ENCODE results near the gene MROH7.

The MROH7 gene

GRCh38 chr1:54653036-54653435 is 11.4 kb downstream of the MROH7 start:
- DNase-seq = no peak

GRCh38 chr1:54658164-54658913 is 16.8 kb downstream of the MROH7 start:
- no peak for DNase-seq

- DNase-seq = no peak
Observed at GRCh38 chr1:54663725-54664124, 22.1 kb downstream of the MROH7 start.

GRCh38 chr1:54664364-54664763 is 22.8 kb downstream of the MROH7 start:
- DNase-seq = no peak

- DNase-seq = no peak
Observed at GRCh38 chr1:54665852-54666251, 24.3 kb downstream of the MROH7 start.

- DNase-seq = no peak
Observed at GRCh38 chr1:54666333-54666732, 24.7 kb downstream of the MROH7 start.

- DNase-seq = no peak
Observed at GRCh38 chr1:54667797-54668196, 26.2 kb downstream of the MROH7 start.

- DNase-seq = no peak
Observed at GRCh38 chr1:54668567-54668966, 27.0 kb downstream of the MROH7 start.

- no peak for DNase-seq
Observed at GRCh38 chr1:54671985-54672608, 30.5 kb downstream of the MROH7 start.

- no peak for DNase-seq
Observed at GRCh38 chr1:54678776-54679643, 37.4 kb downstream of the MROH7 start.

- no peak for DNase-seq
Observed at GRCh38 chr1:54679706-54680105, 38.1 kb downstream of the MROH7 start.

- DNase-seq = no peak
Observed at GRCh38 chr1:54680387-54680786, 38.8 kb downstream of the MROH7 start.

- no peak for DNase-seq
Observed at GRCh38 chr1:54681358-54681757, 39.8 kb downstream of the MROH7 start.

GRCh38 chr1:54683453-54683852 is 41.9 kb downstream of the MROH7 start:
- no peak for DNase-seq

GRCh38 chr1:54685335-54685905 is 43.8 kb downstream of the MROH7 start:
- no peak for DNase-seq

- no peak for DNase-seq
Observed at GRCh38 chr1:54686155-54686554, 44.6 kb downstream of the MROH7 start.

GRCh38 chr1:54694771-54695170 is 53.2 kb downstream of the MROH7 start:
- DNase-seq = no peak

GRCh38 chr1:54695221-54695620 is 53.6 kb downstream of the MROH7 start:
- DNase-seq = no peak

GRCh38 chr1:54695764-54696163 is 54.2 kb downstream of the MROH7 start:
- DNase-seq = no peak

- no peak for DNase-seq
Observed at GRCh38 chr1:54696262-54696661, 54.7 kb downstream of the MROH7 start.

- no peak for DNase-seq
Observed at GRCh38 chr1:54697896-54698295, 56.3 kb downstream of the MROH7 start.

GRCh38 chr1:54698346-54698745 is 56.8 kb downstream of the MROH7 start:
- no peak for DNase-seq

- no peak for DNase-seq
Observed at GRCh38 chr1:54699936-54700525, 58.4 kb downstream of the MROH7 start.

Measured in SIG-M5 (cell line).